H1 (cell line): ENCODE data around the gene FBXW5.

Source experiments
- CBX8 ChIP-seq: fragments of 300-800, 300-1000 bp; sonication (generic); IDR thresholded peaks from 2 replicates; pipeline ENCODE4 v1.7.1; 2016; ENCODE audit warnings: low read depth, low read length, borderline replicate concordance
- POLR2A ChIP-seq, 2 experiments: IDR thresholded peaks; 1 replicate in 1 of 2; 2 replicates in 1 of 2; pipeline ENCODE4 v1.6.1; 2011; ENCODE audit warnings: low read depth in 2 of 2, low read length in 2 of 2, mild to moderate bottlenecking in 2 of 2; ENCODE audit errors: control extremely low read depth in 1 of 2

DNA sequence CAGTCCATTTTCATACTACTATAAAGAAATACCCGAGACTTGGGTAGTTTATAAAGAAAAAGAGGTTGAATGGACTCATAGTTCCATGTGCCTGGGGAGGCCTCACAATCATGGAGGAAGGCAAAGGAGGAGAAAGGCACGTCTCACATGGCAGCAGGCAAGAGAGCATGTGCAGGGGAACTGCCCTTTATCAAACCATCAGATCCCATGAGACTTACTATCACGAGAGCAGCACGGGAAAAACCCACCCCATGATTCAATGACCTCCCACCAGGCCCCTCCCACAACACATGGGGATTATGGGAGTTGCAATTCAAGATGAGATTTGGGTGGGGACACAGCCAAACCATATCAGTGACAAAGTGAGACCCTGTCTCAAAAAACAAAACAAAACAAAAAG, 38.3 kb downstream of the FBXW5 start:
- TF ChIP-seq POLR2A (IDR thresholded peaks at IDR 0.05; ENCODE audit: control extremely low read depth in 1 of 2, low read depth in 2 of 2, low read length in 2 of 2) (no peak), CBX8 (no peak)
